ENCODE data around the gene CPVL. TPM values are rescaled to one million over a fixed set of nuclear protein-coding genes. Genes with fewer than 3 reads are reported as not detected.

Gene CPVL
- total and polyA plus RNA-seq, 10 donors, result 18.7 to 259 (median 130) TPM

DNA sequence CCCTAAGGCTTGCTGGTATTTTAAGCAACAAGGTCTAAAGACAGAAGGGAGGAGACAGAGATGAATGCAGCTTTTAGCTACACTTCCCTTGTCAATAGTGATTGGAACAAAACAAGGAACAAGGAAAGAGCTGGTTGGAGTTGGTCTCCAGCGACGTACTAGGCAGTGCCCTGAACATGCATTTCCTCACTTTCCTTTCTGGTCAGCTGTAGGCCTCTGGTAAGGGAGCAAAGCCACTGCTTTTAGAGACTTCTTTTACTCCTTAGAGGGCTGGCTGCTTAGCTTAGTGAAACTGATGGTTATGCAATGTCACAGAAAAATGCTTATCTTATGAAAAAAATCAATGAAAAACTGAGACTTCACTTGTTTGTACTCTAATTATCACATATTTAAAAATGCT, 112.8 kb downstream of the CPVL start:
- Histone ChIP-seq H3K27me3 (replicated peaks in 1 of 7) (no peaks in the 10 kb centered on the region), H3K36me3 (peaks cover 0 to 6% (median 0%) of the 10 kb centered on the region in 6 donors), H3K4me1 (peaks cover 0 to 25% (median 4%) of the 10 kb centered on the region in 6 donors), H3K9me3 (peaks cover 0 to 8% (median 0%) of the 10 kb centered on the region in 8 donors), H3K4me3 (no peak overlapping the region), H3K27ac (peak overlapping the region in 2 of 8 donors; percentile 12 to 54)
- WGBS, 5 donors, result 39 to 77% (median 60%) methylated on average over 2 of the region's 2 CpGs
- intact Hi-C loops (cut with DNase I; ENCODE audit: low total_unique reads), result no loop called here
- no peak for TF ChIP-seq POLR2A (IDR thresholded peaks at IDR 0.05)
- TF ChIP-seq, protein P1, sequence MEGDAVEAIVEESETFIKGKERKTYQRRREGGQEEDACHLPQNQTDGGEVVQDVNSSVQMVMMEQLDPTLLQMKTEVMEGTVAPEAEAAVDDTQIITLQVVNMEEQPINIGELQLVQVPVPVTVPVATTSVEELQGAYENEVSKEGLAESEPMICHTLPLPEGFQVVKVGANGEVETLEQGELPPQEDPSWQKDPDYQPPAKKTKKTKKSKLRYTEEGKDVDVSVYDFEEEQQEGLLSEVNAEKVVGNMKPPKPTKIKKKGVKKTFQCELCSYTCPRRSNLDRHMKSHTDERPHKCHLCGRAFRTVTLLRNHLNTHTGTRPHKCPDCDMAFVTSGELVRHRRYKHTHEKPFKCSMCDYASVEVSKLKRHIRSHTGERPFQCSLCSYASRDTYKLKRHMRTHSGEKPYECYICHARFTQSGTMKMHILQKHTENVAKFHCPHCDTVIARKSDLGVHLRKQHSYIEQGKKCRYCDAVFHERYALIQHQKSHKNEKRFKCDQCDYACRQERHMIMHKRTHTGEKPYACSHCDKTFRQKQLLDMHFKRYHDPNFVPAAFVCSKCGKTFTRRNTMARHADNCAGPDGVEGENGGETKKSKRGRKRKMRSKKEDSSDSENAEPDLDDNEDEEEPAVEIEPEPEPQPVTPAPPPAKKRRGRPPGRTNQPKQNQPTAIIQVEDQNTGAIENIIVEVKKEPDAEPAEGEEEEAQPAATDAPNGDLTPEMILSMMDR (IDR thresholded peaks at IDR 0.05 in 8 of 11, conservative IDR thresholded peaks at IDR 0.05 in 3 of 11), result no peak
- TF ChIP-seq POLR2AphosphoS5 (IDR thresholded peaks at IDR 0.05), result no peak
- no peak for DNase-seq

DNA sequence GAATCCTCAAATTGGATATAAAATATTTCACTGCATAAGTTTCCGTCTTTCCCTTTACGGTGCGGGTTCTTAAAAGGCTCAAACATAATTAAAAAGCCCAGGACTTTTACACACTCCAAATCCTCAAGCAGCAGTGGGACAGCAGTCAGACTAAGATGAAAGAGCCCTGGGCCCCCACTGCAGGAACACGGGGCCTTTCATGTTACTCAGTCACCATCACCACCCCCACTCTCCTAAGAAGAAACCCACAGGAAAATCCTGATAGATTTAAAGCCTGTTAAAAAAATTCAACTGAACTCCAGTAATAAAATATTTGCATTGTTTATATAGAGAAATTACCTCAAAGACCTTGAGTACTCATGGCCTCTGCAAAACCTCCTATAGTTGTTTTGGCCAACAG, 114.2 kb downstream of the CPVL start:
- TF ChIP-seq POLR2A (IDR thresholded peaks at IDR 0.05), result no peak
- TF ChIP-seq, protein P1 (IDR thresholded peaks at IDR 0.05 in 8 of 11, conservative IDR thresholded peaks at IDR 0.05 in 3 of 11), result no peak
- TF ChIP-seq POLR2AphosphoS5 (IDR thresholded peaks at IDR 0.05), result no peak
- peaks cover 0 to 6% (median 0%) of the 10 kb centered on the region in 6 donors for H3K36me3 ChIP-seq
- peaks cover 0 to 19% (median 7%) of the 10 kb centered on the region in 8 donors for H3K9me3 ChIP-seq
- 82 to 91% (median 90%) methylated on average over 4 of the region's 4 CpGs for WGBS, 5 donors
- H3K4me1 ChIP-seq, result peaks cover 0 to 19% (median 4%) of the 10 kb centered on the region in 6 donors
- H3K27me3 ChIP-seq (replicated peaks in 1 of 7), result no peaks in the 10 kb centered on the region
- H3K27ac ChIP-seq, result no peak overlapping the region
- H3K4me3 ChIP-seq, result no peak overlapping the region
- intact Hi-C loops (cut with DNase I; ENCODE audit: low total_unique reads), result no loop called here
- DNase-seq, result no peak

DNA sequence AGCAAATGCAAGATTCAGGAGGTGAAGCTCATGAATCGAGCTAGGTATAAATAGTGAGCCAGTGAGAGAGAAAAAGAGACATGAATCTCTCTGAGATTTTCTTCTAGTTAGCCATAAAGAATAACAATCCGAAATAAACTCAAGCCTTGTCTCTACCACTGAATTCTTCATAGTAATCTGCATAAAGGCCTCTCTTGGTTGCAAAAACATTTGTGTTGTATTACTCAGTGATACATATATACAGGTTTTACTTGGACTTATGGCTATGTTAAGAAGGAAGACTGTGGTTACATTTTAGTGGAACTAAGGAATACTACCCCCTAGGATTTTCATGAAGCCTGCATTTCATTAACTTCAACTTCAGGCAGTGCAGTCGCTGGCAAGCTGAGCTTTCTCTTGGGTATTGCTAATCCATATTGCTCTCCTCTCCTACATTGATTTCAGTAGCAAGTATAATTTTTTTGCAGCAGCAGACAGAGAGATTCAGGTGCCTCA, 115.5 kb downstream of the CPVL start:
- Histone ChIP-seq H3K27me3 (replicated peaks in 1 of 7) (no peaks in the 10 kb centered on the region), H3K27ac (no peak overlapping the region), H3K4me1 (peaks cover 0 to 19% (median 4%) of the 10 kb centered on the region in 6 donors), H3K9me3 (peaks cover 3 to 30% (median 17%) of the 10 kb centered on the region in 8 donors), H3K4me3 (no peak overlapping the region), H3K36me3 (peaks cover 0 to 6% (median 0%) of the 10 kb centered on the region in 6 donors)
- no peak for DNase-seq
- 78 to 90% (median 80%) methylated on average over 3 of the region's 3 CpGs for WGBS, 5 donors
- TF ChIP-seq, protein P1 (IDR thresholded peaks at IDR 0.05 in 8 of 11, conservative IDR thresholded peaks at IDR 0.05 in 3 of 11), result no peak
- TF ChIP-seq POLR2AphosphoS5 (IDR thresholded peaks at IDR 0.05), result no peak
- TF ChIP-seq POLR2A (IDR thresholded peaks at IDR 0.05), result no peak
- intact Hi-C loops (cut with DNase I; ENCODE audit: low total_unique reads), result no loop called here

DNA sequence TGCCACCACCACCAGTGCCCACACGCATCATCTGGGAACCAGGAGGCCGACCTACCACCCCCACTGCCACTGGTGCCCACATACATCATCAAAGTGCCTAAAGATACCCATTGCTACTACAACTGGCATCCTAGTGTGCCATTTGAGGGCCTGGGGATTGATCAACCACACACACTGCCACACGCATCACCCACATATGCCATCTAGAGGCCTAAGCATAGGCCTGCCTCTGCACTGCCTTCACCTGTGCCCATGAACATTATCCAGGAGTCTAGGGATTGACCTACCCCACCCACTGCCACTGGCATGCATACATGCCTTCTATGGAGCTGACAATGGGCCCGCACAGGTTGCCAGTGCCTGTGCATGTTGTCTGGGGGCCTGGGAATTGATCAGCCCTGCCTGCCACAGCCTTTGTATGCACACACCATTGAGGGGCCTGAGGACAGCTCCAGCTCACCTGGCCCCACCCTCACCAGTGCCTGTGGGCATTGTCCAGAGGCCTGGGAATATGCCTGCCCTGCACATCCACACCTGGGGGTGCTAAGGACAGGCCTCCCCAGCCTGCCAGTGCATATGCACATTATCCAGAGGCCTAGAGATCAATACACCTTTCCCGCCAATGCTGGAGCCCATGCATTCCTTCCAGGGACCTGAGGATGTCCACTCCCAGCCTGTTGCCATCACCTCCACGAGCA, 123.9 kb downstream of the CPVL start:
- Histone ChIP-seq H3K36me3 (peaks cover 0 to 11% (median 0%) of the 10 kb centered on the region in 6 donors), H3K4me3 (no peak overlapping the region), H3K4me1 (peaks cover 0 to 4% (median 0%) of the 10 kb centered on the region in 6 donors), H3K9me3 (peaks cover 7 to 54% (median 42%) of the 10 kb centered on the region in 8 donors), H3K27ac (no peak overlapping the region), H3K27me3 (replicated peaks in 1 of 7) (no peaks in the 10 kb centered on the region)
- WGBS, 5 donors, result 88 to 94% (median 88%) methylated on average over 5 to 6 of the region's 6 CpGs
- DNase-seq, result no peak
- intact Hi-C loops (cut with DNase I; ENCODE audit: low total_unique reads), result no loop called here
- no peak for TF ChIP-seq POLR2AphosphoS5 (IDR thresholded peaks at IDR 0.05)
- no peak for TF ChIP-seq POLR2A (IDR thresholded peaks at IDR 0.05)
- TF ChIP-seq, protein P1 (IDR thresholded peaks at IDR 0.05 in 8 of 11, conservative IDR thresholded peaks at IDR 0.05 in 3 of 11), result no peak
